NCI-H345 treated with DMSO at 0.1 percent for 48 hours (cell line): ENCODE results near the gene RITA1.
A peak's percentile ranks its signal among the peaks of the same experiment; 100 is the strongest.

Experiments used
- DNase-seq: peaks from one replicate; lab custom pipeline; 2025; ENCODE audit not compliant: unreplicated experiment; lab: John Stamatoyannopoulos, UW

Gene RITA1

DNA sequence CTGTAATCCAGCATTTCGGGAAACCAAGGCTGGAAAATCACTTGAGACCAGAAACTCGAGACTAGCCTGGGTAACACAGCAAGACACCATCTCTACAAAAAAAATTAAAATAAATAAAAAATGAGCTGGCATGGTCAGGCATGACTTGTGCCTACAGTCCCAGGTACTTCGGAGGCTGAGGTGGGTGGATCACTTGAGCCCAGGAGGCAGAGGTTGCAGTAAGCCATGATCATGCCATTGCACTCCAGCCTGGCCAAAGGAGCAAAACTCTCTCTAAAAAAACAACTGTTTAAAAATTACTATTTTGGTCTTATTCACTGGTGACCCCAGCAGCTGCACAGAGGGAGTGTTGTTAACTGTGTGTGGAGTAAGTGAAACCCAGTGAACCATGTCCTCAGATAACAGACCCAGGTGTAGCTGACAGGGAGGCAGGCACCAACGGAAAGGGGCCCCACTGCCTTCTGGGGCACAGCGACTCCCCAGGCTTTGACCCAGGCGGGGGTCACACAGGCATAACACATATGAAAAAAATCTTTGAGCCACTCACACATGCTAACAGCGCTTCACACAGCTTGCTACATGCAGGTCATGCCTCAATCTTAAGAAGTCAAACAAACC lies 12.3 kb upstream of the RITA1 start:
- no peak for DNase-seq

DNA sequence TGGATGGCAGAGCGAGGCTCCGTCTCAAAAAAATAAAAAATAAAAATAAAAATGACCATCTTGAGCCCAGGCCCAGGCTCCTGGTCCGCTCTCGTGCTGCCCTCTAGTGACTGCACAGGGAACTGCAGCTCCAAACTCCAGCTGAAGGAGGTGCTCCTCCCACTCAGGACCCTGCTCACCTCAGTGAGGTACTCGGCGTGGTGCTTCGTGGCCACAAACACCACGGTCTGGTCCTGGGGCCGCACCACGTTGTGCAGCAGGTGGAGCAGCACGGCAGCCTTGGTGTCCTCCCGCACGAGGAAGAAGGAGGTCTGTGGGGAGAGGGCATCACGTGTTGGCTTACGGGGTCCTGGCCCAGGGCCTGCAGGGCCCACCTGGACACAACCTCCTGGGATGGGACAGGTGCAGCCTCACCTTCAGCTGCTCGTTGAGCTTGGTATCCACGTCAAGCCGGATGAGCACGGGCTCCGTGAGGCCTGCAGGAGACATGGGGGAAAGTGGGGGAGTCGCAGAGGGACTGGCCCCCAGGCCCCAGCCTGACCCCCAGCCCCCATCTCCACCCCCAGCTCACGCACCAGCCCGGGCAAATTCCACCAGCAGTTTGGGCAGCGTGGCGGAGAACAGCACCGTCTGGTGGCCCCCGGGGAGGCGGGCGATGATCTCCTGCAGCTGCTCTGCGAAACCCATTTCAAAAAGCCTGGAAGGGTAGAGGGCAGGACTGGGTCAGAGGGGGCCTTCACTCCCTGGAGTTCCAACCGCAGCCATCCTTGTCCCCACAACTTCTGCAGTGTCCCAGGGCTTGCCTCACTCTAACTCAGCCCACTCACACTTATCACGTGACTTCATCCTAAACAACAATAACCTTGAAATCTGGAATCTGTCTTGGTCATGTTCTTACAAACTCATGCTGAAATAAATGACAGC lies 10.8 kb upstream of the RITA1 start:
- no peak for DNase-seq

DNA sequence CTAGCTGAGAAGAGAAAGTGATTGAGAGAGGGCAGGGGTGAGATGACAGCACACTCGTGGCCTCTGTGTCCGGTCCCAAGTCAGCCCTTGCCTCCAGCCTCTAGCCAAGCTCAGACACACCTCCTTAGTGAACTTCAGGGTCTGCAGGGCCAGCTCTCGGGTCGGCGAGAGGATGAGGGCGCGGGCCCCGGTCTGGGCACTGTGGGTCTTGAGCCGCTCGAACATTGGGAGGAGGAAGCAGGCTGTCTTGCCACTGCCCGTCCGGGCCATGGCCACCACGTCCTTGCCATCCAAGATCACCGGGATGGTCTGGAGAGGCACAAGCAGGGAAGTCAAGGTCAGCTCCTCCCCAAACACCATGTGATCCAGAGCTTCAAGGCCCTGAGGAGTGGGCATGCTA lies 6.5 kb upstream of the RITA1 start:
- no peak for DNase-seq

DNA sequence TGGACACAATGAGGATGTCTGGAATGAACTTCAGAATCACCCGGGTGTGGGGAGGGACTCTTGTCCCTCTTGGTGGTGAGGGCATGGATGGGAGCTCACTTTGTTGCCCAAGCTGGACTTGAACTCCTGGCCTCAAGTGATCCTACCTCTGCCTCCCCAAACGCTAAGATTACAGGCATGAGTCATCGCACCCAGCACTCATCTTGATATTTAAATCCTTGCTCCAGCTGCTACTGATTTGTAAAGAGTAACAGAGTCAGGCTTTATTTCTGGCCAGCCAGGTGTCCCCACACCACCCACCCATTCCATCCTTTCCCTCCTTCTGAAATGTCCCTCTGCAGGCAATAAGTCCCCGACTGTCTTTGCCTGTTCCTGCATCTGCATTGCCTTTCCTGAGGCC lies 5.2 kb upstream of the RITA1 start:
- no peak for DNase-seq

DNA sequence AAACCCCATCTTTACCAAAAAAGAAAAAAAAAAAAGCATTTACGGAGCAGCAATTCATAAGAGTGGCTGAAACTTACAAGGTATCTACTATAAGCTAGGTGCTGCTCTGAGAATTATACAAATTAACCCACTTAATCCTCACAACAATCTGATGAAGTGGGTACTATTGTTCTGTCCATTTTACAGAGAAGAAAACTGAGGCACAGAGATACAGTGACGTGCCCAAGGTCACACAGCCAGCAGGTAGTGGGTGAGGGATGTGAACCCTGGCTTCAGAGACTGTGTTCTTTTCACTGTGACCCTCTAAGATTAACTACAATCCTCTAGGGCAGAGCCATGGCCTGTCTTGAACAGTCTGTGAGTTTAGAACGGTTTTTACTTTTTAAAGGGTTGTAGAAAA lies 3.5 kb upstream of the RITA1 start:
- DNase-seq: no peak

DNA sequence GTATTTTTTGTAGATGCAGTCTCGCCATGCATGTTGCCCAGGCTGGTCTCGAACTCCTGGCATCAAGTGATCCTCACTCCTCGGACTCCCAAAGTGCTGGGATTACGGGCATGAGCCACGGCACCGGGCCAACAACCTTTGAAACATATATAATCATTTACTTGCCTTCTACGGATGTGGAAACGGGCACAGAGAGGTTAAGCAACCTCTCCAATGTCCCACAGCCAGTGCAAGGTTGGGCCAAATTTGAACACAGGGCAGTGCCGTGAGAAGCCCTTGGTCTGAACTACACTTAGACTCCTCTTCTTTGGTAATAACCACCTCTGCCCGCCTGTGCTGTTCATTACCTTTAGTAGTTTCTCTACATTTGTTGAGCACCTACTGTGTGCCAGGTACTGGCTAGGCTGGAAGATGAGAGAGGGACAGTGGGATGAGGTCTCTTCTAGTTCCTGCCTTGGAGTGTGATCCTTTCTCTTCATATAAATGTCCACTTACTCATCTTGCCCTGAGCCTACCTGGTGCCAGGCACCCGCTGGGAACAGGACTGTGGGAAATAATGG lies 2.4 kb upstream of the RITA1 start:
- DNase-seq: no peak

DNA sequence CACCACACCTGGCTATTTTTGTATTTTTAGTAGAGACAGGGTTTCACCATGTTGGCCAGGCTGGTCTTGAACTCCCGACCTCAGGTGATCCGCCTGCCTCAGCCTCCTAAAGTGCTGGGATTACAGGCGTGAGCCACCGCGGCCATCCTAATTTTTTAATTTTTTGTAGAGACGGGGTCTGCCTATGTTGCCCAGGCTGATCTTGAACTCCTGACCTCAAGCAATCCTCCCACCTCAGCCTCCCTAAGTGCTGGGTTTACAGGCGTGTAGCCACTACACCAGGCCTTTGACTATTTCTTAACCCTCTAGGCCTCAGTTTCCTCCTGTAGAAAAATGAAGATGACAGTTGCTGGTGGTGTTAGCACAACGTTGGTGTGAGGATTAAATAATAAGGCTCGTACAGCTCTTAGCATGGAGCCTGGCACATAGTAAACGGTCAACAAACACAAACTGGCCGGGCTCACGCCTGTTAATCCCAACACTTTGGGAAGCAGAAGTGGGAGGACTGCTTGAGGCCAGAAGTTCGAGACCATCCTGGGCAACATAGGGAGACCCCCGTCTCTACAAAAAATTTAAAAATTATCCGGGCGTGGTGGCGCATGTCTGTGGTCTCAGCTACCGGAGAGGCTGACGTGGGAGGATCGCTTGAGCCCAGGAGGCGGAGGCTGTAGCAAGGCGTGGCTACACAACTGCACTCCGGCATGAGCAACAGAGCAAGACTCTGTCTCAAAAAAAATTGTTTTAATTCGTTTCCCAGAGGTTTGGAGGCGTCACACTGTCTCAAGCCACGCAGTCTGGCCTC lies 1.2 kb upstream of the RITA1 start:
- DNase-seq: no peak

DNA sequence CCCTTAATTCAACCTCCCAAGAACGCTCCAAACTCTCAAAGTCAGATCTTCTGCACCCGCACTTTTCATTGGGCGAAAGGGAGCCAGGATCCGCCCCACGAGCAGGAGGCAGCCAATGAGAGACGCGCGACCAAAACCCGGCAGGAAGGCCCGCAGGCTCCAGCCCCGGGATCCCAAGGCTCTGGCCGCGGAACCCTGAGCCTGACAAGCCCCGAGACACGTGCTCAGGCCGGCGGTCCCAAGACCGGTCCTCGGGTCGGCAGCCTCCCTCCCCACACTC lies 681 bp upstream of the RITA1 start:
- peak; percentile 58 for DNase-seq

DNA sequence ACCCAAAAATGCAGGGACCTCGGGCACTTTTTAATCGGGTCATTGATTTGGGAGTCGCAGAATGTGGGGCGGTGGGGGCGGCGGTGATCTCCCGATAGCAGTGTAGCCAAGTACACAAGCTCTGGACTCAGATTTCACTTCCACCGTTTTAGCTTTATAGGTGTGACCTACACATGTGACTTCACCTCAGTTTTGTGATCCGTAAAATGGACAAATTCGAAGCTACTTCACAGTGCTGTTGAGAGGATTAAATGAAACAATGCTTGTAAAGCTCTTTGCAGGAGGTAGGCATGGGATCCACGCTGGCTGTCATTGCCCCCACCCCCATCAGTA lies 478 bp downstream of the RITA1 start:
- DNase-seq: no peak

DNA sequence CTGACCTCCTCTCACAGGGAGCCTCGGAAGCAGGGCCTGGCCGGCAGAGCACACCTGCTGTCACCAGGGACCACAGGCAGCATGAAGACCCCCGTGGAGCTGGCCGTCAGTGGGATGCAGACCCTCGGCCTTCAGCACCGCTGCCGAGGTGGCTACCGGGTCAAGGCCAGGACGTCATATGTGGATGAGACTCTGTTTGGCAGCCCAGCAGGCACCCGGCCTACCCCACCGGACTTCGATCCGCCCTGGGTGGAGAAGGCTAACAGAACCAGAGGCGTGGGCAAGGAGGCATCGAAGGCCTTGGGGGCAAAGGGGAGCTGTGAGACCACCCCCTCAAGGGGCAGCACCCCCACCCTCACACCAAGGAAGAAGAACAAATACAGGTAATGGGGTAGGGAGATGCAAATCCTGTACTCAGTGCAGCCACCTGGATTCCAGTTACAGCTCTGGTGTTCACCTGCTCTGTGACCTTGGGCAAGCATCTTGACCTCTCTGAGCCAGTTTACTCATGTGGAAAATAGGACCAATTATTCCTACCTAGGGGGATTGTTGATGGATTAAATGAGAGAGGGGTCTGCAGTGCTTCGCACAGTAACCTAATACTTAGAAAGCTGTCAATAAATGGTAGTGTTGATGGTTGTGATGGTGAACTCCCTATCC lies 1.3 kb downstream of the RITA1 start:
- DNase-seq: no peak

DNA sequence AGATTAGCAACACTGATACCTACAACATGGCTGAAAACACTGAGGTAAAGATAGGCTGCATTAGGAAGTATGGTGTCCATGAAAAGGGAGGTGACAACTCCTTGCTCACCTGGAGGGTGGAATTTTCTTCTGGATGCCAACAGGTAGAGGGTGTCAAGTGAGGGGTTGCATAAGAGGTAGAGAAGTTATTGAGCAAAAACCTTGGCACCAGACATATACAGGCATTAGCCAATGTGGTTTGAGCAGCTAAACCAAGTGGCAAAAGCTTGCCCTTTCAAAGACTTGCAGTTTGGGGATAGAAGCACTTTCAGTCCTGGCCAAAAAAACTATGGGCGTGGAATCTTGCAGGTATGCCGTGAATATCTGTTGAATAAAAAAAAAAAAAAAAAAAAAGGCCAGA lies 3.8 kb downstream of the RITA1 start:
- DNase-seq: no peak

DNA sequence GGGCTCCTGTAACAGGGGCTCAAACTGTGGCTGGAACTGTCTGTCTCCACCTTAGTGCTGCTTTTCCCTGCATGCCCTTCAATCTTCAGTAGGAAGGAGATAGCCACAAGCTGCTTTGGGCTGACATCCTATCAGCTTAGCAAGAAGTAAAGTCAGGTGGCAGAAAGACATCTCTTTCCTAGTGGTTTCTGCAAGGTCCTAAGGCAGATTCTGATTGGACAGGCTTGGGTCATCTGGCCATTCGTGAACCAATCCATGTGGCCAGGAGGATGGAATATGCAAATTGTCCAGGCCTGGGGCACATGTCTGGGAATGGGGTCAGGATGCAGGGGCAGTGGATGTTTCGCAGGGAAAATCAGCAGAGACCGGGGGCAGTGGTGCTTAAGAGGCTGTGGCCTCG lies 5.2 kb downstream of the RITA1 start:
- DNase-seq: no peak

DNA sequence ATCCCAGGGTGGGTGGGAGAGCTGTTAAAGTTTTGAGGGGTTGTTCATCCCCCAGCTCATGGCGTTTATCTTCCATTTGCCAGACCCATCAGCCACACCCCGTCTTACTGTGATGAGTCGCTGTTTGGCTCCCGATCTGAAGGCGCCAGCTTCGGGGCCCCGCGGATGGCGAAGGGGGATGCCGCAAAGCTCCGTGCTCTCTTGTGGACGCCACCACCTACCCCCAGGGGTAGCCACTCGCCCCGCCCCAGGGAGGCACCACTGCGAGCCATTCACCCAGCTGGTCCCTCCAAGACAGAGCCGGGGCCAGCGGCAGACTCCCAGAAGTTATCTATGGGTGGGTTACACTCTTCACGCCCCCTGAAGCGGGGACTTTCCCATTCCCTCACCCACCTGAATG lies 5.7 kb downstream of the RITA1 start:
- DNase-seq: no peak

DNA sequence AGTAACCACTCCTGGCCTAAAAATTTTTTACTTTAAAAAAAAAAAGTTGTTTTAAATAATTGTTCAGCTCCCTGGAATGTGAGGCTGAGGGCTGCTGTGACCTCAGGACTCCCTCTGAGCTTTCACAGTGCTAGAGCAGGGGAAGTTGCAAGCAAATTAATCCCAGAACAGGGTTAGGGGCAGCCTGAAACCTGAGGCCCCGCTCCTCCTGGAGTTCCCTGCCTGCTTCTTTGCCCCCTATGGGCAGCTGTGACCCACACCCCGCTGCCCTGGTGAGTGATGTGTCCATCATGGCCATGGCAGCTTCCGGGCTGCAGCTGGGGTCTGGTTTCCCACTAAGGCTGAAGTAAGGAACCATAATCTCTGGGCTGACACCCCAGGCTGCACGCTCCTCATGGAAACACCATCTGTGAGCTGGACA lies 9.5 kb downstream of the RITA1 start:
- no peak for DNase-seq

DNA sequence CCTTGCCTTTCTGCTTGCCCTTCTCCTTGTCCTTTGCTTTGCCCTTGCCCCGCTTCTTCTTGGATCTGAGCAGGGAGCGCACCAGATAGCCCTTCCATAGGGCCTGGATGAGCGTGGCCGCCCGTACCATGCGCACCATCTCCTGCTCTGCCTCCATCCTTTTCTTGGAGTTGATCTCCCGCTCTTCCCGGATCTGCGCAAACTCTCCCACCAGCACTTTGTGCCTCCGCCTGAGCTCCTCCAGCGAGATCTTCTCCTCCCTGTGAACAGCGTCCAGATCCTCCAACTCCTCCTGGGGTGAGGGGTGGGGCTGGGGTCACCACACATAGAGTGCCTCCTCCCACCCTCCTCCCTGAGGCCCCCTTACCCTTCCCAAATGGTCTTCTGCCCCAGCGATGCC lies 10.1 kb downstream of the RITA1 start:
- no peak for DNase-seq

DNA sequence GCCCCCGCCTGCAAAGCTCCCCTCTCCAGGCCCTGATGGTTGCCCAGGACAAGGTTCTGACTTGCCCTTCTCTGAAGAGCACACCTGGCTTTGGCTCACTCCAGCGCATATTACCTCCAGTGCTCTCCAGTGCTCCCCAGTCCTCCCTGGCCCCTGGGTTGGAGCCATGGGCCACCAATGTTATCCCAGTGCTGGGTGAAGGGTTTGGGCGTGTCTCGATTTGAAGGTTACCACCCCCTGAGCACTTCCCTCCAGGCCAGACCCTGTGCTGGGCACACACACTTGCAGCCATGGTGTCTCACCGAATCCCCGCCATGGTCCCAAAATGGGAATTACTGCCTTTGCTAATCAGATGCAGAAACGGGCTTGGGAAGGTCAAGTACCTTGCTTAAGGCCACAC lies 11.1 kb downstream of the RITA1 start:
- no peak for DNase-seq

DNA sequence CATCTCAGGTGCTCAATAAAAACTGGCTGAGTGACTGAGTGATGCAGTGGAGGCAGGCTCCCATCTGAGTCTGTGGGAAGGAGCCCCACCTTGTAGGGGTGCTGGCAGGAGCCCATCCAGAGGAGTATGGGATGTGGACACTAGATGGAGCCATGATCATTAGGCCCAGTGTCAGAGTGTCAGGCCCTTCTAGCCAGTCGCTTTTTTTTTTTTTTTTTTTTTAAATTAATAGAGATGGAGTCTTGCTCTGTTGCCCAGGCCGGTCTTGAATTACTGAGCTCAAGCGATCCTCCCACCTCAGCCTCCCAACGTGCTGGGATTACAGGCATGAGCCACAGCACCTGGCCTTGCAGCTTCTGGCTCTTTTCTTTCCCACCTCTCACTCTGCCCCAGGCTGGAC lies 11.5 kb downstream of the RITA1 start:
- DNase-seq: peak; percentile 12

DNA sequence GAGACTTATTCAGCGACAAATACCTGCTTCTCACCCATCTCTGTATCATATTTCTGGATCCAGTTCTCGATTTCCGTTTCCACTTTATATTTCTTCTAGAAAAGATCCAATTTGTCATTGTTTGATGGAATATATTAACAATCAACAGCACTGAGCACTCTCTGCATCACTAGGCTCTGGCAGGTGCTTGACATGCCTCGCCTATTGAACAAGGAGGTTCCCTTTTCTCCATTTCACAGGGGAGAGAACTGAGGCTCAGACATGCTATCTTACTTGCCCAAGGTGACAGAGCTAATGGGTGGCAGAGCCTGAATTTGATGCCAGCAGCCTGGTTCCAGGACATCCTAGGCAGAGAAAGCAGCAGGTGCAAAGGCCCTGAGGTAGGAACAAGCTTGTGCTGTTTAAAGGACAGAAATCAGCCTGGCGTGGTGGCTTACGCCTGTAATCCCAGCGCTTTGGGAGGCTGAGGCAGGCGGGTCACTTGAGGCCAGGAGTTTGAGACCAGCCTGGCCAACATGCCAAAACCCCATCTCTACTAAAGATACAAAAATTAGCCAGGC lies 12.1 kb downstream of the RITA1 start:
- DNase-seq: no peak

DNA sequence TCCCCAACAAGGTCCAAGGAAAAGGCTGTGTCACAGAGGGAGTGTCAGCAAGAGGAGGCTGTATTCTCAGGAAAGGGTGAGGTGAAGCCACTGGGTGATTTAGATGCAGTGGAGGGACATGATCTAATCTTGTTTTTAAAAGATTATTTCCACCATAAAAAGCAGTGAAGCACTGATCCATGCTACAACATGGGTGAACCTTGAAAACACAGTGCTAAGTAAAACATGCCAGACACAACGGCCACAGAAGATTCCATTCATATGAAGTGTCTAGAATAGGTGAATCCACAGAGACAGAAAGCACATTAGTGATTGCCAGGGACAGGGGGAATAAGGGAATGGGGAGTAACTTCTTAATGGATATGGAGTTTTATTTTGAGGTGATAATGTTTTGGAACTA lies 12.8 kb downstream of the RITA1 start:
- no peak for DNase-seq

DNA sequence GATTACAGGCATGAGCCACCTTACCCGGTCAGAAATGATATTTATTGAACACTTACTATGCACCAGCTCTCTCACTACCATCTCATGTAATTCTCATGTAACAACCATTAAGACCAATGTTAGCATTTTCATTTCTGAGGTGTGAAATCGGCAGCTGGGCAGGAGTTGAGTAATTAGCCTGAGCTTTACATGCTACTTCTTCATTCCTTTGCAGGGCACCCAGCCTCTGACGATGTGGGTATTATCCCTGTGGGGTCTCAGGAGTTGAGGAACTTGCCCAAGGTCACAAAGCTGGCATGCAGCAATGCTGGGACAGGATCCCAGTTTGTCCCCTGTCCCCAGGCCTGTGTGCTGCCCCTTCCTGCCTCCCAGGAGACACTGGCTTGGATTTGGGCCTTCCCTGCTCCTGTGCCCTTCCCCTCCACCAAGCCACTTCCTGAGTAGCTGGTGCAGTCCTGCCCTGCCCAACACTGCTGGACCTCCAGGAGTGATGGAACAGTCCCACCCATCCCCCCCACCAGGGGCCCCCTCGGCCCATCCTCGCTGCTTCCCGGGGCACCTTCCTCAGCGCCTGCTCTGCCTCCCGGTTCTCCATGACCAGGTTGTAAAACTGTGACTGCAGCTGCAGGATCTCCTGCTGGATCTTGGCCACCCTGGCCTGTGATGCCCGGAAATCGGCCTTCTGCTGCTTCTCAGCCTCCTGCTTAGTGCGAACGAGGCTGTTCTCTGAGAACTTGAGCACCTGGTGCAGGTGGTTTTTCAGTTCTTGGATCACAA lies 14.7 kb downstream of the RITA1 start:
- DNase-seq: no peak
